GM19240 (cell line): ENCODE results near the gene RPS28.
"Not testable (repeated sequence)": the region's sequence is repeated elsewhere in the genome, so short reads cannot be mapped to it uniquely, and the experiment has no call there.

Source experiments
- DNase-seq: peaks from one replicate; pipeline ENCODE4 v3.0.0; 2011; ENCODE audit warnings: low spot score; ENCODE audit not compliant: insufficient read length

Gene RPS28

GRCh38 chr19:8341504-8341903, 20.2 kb downstream of the RPS28 start:
- not testable (repeated sequence) for DNase-seq

GRCh38 chr19:8342316-8342683, 21.0 kb downstream of the RPS28 start:
- no peak for DNase-seq

GRCh38 chr19:8342684-8343482, 21.6 kb downstream of the RPS28 start, which contains the start of gene KANK3:
KANK3 (minus strand) TSS chr19:8343262; CDS start chr19:8337828, 5,434 bp downstream.
- DNase-seq, result peak; percentile 97

- no peak for DNase-seq
These were observed 22.2 kb downstream of the RPS28 start for GRCh38 chr19:8343483-8343844.

GRCh38 chr19:8349629-8350372, 28.5 kb downstream of the RPS28 start:
- not testable (repeated sequence) for DNase-seq

- DNase-seq, result no peak
These were observed 31.0 kb downstream of the RPS28 start for GRCh38 chr19:8352134-8352827.

GRCh38 chr19:8352845-8353244, 31.5 kb downstream of the RPS28 start:
- DNase-seq, result not testable (repeated sequence)

- no peak for DNase-seq
These were observed 34.5 kb downstream of the RPS28 start for GRCh38 chr19:8355631-8356402.

GRCh38 chr19:8357007-8357521, 35.8 kb downstream of the RPS28 start:
- no peak for DNase-seq

- DNase-seq, result no peak
These were observed 37.7 kb downstream of the RPS28 start for GRCh38 chr19:8358948-8359347.

- DNase-seq, result no peak
These were observed 38.9 kb downstream of the RPS28 start for GRCh38 chr19:8360196-8360595.

- DNase-seq, result no peak
These were observed 40.9 kb downstream of the RPS28 start for GRCh38 chr19:8361921-8362793.

- no peak for DNase-seq
These were observed 42.8 kb downstream of the RPS28 start, which contains the start of gene ANGPTL4 for GRCh38 chr19:8363803-8364771. ANGPTL4 (plus strand) TSS chr19:8364155; CDS start chr19:8364322, 167 bp downstream.

- DNase-seq, result no peak
These were observed 44.9 kb downstream of the RPS28 start for GRCh38 chr19:8366121-8366581.

- DNase-seq, result no peak
These were observed 45.6 kb downstream of the RPS28 start for GRCh38 chr19:8366961-8367326.

- DNase-seq, result no peak
These were observed 46.2 kb downstream of the RPS28 start for GRCh38 chr19:8367327-8368001.

GRCh38 chr19:8370176-8371010, 49.1 kb downstream of the RPS28 start:
- DNase-seq, result no peak
